ENCODE measurements around the gene PNPT1. TPM values are rescaled to one million over a fixed set of nuclear protein-coding genes. Genes with fewer than 3 reads are reported as not detected.

The PNPT1 gene
- total and polyA plus RNA-seq, 2 of the 4 experiments (the other 2 are of a cell fraction) = 11.2 to 14.3 TPM

- H2BK15ac ChIP-seq (ENCODE audit: low read depth, low read length) = no peak overlapping the region; the same call in 2 of the 3 replicates
- in situ Hi-C loops (cut with MboI; ENCODE audit: low sequenced_read_pairs) (loop anchor here (10.0 to 25.0 kb wide), 2 partner anchors 415 to 1792 kb away; no protein-coding TSS in a partner anchor), dilution Hi-C loops (cut with HindIII; ENCODE audit: low sequenced_read_pairs, unreplicated experiment) (loop anchor here (25.0 kb wide), 1 partner anchor 292 kb away; no protein-coding TSS in a partner anchor), intact Hi-C loops (cut with micrococcal nuclease) (loop anchor here (2.0 to 10.0 kb wide), 2 partner anchors 51 to 145 kb away; no protein-coding TSS in a partner anchor)
- no peaks in the 10 kb centered on the region for H3K36me3 ChIP-seq (ENCODE audit: control insufficient read depth, insufficient read depth, low read length)
- WGBS, 2 experiments (ENCODE audit: extremely low coverage in 2 of 2, insufficient read length in 1 of 2) = no CpG with 5 or more reads among the region's 1 CpG
- no peak overlapping the region for H3K56ac ChIP-seq (ENCODE audit: extremely low read depth, insufficient read depth, low read length)
- no peak overlapping the region for H3K18ac ChIP-seq (ENCODE audit: low read depth, low read length)
- no peaks in the 10 kb centered on the region for H3K9me3 ChIP-seq (ENCODE audit: control insufficient read depth, insufficient read depth, low read length)
- no peaks in the 10 kb centered on the region for H4K20me1 ChIP-seq (ENCODE audit: insufficient read depth, low read length)
- H2BK5ac ChIP-seq (ENCODE audit: low read depth, low read length, poor library complexity, severe bottlenecking) = no peak overlapping the region
- no TSS peak for BruUV-seq (replicated peaks)
- no peak overlapping the region for H3K27ac ChIP-seq (ENCODE audit: insufficient read depth, low read length)
- ATAC-seq (ENCODE audit: low read depth) (no peak), DNase-seq (no peak)
- peaks cover 4% of the 10 kb centered on the region; the same call in 1 of the 2 replicates for H3K4me1 ChIP-seq (ENCODE audit: control insufficient read depth, insufficient read depth, low read length)
- no peak overlapping the region for H3K9ac ChIP-seq (ENCODE audit: low read depth, low read length)
- H2BK120ac ChIP-seq (ENCODE audit: low read depth, low read length) = no peak overlapping the region
- CTCF ChIA-PET = interaction anchor here (3.2 kb wide), 1 partner anchor 52 kb away, joined by 11 read pairs; no protein-coding TSS in a partner anchor
- H3K79me1 ChIP-seq (ENCODE audit: low read depth in 1 of 2, low read length in 2 of 2) = no peaks in the 10 kb centered on the region
- H3K4ac ChIP-seq (ENCODE audit: low read depth, low read length) = no peak overlapping the region
- no peak overlapping the region for H2BK20ac ChIP-seq (ENCODE audit: low read depth, low read length)
- no peak overlapping the region for H3K14ac ChIP-seq (replicated peaks; ENCODE audit: low read depth, low read length)
- H4K91ac ChIP-seq (ENCODE audit: insufficient read depth, low read depth, low read length) = no peak overlapping the region
- no peak overlapping the region for H3K23ac ChIP-seq (ENCODE audit: low read depth, low read length)
- no peaks in the 10 kb centered on the region for H3K9me1 ChIP-seq (ENCODE audit: insufficient read depth, low read length)
- H2AFZ ChIP-seq (replicated peaks; ENCODE audit: low read length, poor library complexity) = no peak overlapping the region
- H4K8ac ChIP-seq (ENCODE audit: low read depth in 2 of 2, low read length in 2 of 2) = no peak overlapping the region
- H2AK5ac ChIP-seq (ENCODE audit: low read depth, low read length) = no peak overlapping the region
- H3K4me3 ChIP-seq (ENCODE audit: insufficient read depth, low read depth, low read length) = no peak overlapping the region
- no peak overlapping the region for H2AK9ac ChIP-seq (replicated peaks; ENCODE audit: low read depth, low read length, poor library complexity)
- H3K27me3 ChIP-seq (ENCODE audit: control insufficient read depth, insufficient read depth, low read length) = no peaks in the 10 kb centered on the region
- POLR2A ChIA-PET (ENCODE audit: unreplicated experiment) = no interaction called here
- TF ChIP-seq FOS (IDR thresholded peaks at IDR 0.05; ENCODE audit: low read depth, low read length) = no peak
- TF ChIP-seq MXI1 (IDR thresholded peaks at IDR 0.05; ENCODE audit: borderline replicate concordance, low read depth, low read length) = no peak
- no peak for TF ChIP-seq CHD1 (IDR thresholded peaks at IDR 0.05; ENCODE audit: low read depth, low read length)
- TF ChIP-seq RFX5 (IDR thresholded peaks at IDR 0.05; ENCODE audit: low read depth, low read length) = no peak
- no peak for TF ChIP-seq ELK1 (IDR thresholded peaks at IDR 0.05; ENCODE audit: borderline replicate concordance, low read depth, low read length)
- TF ChIP-seq RCOR1 (IDR thresholded peaks at IDR 0.05; ENCODE audit: insufficient replicate concordance, low read length) = no peak
- TF ChIP-seq MAZ (IDR thresholded peaks at IDR 0.05; ENCODE audit: borderline replicate concordance, low read depth, low read length) = no peak
- TF ChIP-seq MAFK (IDR thresholded peaks at IDR 0.05; ENCODE audit: low read depth, low read length) = no peak
- H4K5ac ChIP-seq (ENCODE audit: low read depth, low read length) = no peak overlapping the region
- H3K4me2 ChIP-seq (ENCODE audit: low read depth, low read length) = no peak overlapping the region
Measured at GRCh38 chr2:55719852-55720251, 26.2 kb upstream of the PNPT1 start.

Data from IMR-90 (cell line).